Aortic smooth muscle cell (primary cell): ENCODE results near the gene CHADL. TPM values are rescaled to one million over a fixed set of nuclear protein-coding genes. Genes with fewer than 3 reads are reported as not detected.

Experiments
- total RNA-seq: library from RNA; depleted of rRNA; stranded (reverse); fragments of >200 nt; gene quantifications from 2 replicates; pipeline ENCODE4 v1.2.3, GENCODE V29; 2014

Gene CHADL
- total RNA-seq, result 0.66 and 0.81 TPM in 2 replicates

GRCh38 chr22:41240377-41241132, at the start of gene CHADL:
Gene CHADL, minus strand, starts transcription at chr22:41240931. Its CDS starts 50 bp downstream, at chr22:41240881.

GRCh38 chr22:41285820-41286638, 45.3 kb upstream of the CHADL start, which contains the start of gene RANGAP1:
Gene RANGAP1, minus strand, starts transcription at chr22:41286187. Its CDS starts 5,143 bp downstream, at chr22:41281044.

GRCh38 chr22:41204992-41205900, 35.5 kb downstream of the CHADL start, which contains the start of gene L3MBTL2:
Gene L3MBTL2, plus strand, starts transcription at chr22:41205312. Its CDS starts 51 bp downstream, at chr22:41205363.

Other genes starting within 250 kb of the CHADL start
- 28.3 and 38.4 TPM in 2 replicates for gene EP300, start 148.3 kb downstream of the CHADL start, total RNA-seq
- 21.5 and 23.6 TPM in 2 replicates for gene L3MBTL2, start 35.6 kb downstream of the CHADL start, total RNA-seq
- gene RANGAP1, start 45.3 kb upstream of the CHADL start, total RNA-seq, result 38.1 and 62.0 TPM in 2 replicates
- 46.5 and 47.9 TPM in 2 replicates for gene ZC3H7B, start 60.6 kb upstream of the CHADL start, total RNA-seq
- 10.8 and 12.1 TPM in 2 replicates for gene TEF, start 141.0 kb upstream of the CHADL start, total RNA-seq
- 12.2 and 12.5 TPM in 2 replicates for gene TOB2, start 205.9 kb upstream of the CHADL start, total RNA-seq
- gene PHF5A, start 227.8 kb upstream of the CHADL start, total RNA-seq, result 51.9 and 53.2 TPM in 2 replicates
- 65.3 and 81.6 TPM in 2 replicates for gene ACO2, start 228.2 kb upstream of the CHADL start, total RNA-seq